ENCODE results near the gene PYGL.

PYGL gene

GRCh38 chr14:50953502-50953901 is 9.2 kb upstream of the PYGL start:
- Histone ChIP-seq H3K9me3 (ENCODE audit: control insufficient read depth, insufficient read depth, low read depth, low read length) (no peaks in the 10 kb centered on the region), H3K4me1 (ENCODE audit: control insufficient read depth, insufficient read depth, low read length) (peaks cover 6% of the 10 kb centered on the region; the same call in 1 of the 2 replicates), H3K4me3 (ENCODE audit: low read depth, low read length) (no peak overlapping the region), H3K36me3 (ENCODE audit: control insufficient read depth in 2 of 2, insufficient read depth in 1 of 2, low read length in 2 of 2) (no peaks in the 10 kb centered on the region), H3K27ac (ENCODE audit: extremely low read depth, low read depth, low read length) (no peak overlapping the region)
- POLR2A ChIA-PET, result interaction anchor here (1.3 kb wide), 1 partner anchor 142 kb away, joined by 3 read pairs; the partner anchor contains the start of gene TRIM9
- TF ChIP-seq ZNF138 (tag by site-specific recombination; IDR thresholded peaks at IDR 0.05; ENCODE audit: borderline replicate concordance), result no peak
- no peak for TF ChIP-seq ZNF16 (tag by site-specific recombination; IDR thresholded peaks at IDR 0.05; ENCODE audit: low read depth)
- no peak for TF ChIP-seq ZNF555 (tag by site-specific recombination; conservative IDR thresholded peaks at IDR 0.05)
- TF ChIP-seq ZBTB21 (tag by site-specific recombination; IDR thresholded peaks at IDR 0.05), result no peak
- no peak for TF ChIP-seq HIC1 (tag by site-specific recombination; IDR thresholded peaks at IDR 0.05)
- TF ChIP-seq GLI4 (tag by site-specific recombination; IDR thresholded peaks at IDR 0.05), result no peak
- TF ChIP-seq KLF17 (tag by site-specific recombination; IDR thresholded peaks at IDR 0.05), result no peak
- no peak for TF ChIP-seq ZNF707 (tag by site-specific recombination; IDR thresholded peaks at IDR 0.05)
- no peak for TF ChIP-seq KLF7 (tag by site-specific recombination; IDR thresholded peaks at IDR 0.05; ENCODE audit: borderline replicate concordance)
- no peak for TF ChIP-seq ZNF501 (tag by site-specific recombination; IDR thresholded peaks at IDR 0.05)
- TF ChIP-seq ZBTB26 (tag by site-specific recombination; optimal IDR thresholded peaks at IDR 0.05), result no peak
- no peak for TF ChIP-seq ZNF423 (tag by site-specific recombination; IDR thresholded peaks at IDR 0.05)
- CTCF ChIA-PET, result interaction anchor here (0.7 to 2.5 kb wide), 3 partner anchors 8 to 264 kb away, joined by 3 to 16 read pairs (median 4); partner anchors contain the start of genes PYGL and TRIM9

- CTCF ChIA-PET, result interaction anchor here (0.7 kb wide), 1 partner anchor 174 kb away, joined by 4 read pairs; no protein-coding TSS in a partner anchor
- Histone ChIP-seq H3K4me1 (ENCODE audit: control insufficient read depth, insufficient read depth, low read length) (peaks cover 6% of the 10 kb centered on the region; the same call in 1 of the 2 replicates), H3K36me3 (ENCODE audit: control insufficient read depth in 2 of 2, insufficient read depth in 1 of 2, low read length in 2 of 2) (no peaks in the 10 kb centered on the region), H3K4me3 (ENCODE audit: low read depth, low read length) (no peak overlapping the region), H3K9me3 (ENCODE audit: control insufficient read depth, insufficient read depth, low read depth, low read length) (no peaks in the 10 kb centered on the region), H3K27ac (ENCODE audit: extremely low read depth, low read depth, low read length) (no peak overlapping the region)
- POLR2A ChIA-PET, result no interaction called here
- TF ChIP-seq ZNF596 (tag by site-specific recombination; IDR thresholded peaks at IDR 0.05) (no peak), ZNF423 (tag by site-specific recombination; IDR thresholded peaks at IDR 0.05) (no peak)
Measured at GRCh38 chr14:50951032-50951431, 6.7 kb upstream of the PYGL start.

GRCh38 chr14:50948205-50948604 is 3.9 kb upstream of the PYGL start:
- POLR2A ChIA-PET, result no interaction called here
- Histone ChIP-seq H3K9me3 (ENCODE audit: control insufficient read depth, insufficient read depth, low read depth, low read length) (no peaks in the 10 kb centered on the region), H3K36me3 (ENCODE audit: control insufficient read depth in 2 of 2, insufficient read depth in 1 of 2, low read length in 2 of 2) (no peaks in the 10 kb centered on the region), H3K27ac (ENCODE audit: extremely low read depth, low read depth, low read length) (no peak overlapping the region), H3K4me1 (ENCODE audit: control insufficient read depth, insufficient read depth, low read length) (peaks cover 3% of the 10 kb centered on the region; the same call in 1 of the 2 replicates), H3K4me3 (ENCODE audit: low read depth, low read length) (no peak overlapping the region)
- CTCF ChIA-PET, result interaction anchor here (0.6 kb wide), 1 partner anchor 13 kb away, joined by 3 read pairs; no protein-coding TSS in a partner anchor
- no peak for TF ChIP-seq ZNF341 (tag by site-specific recombination; IDR thresholded peaks at IDR 0.05; ENCODE audit: low read depth)
- no peak for TF ChIP-seq ZNF121 (tag by site-specific recombination; IDR thresholded peaks at IDR 0.05)
- no peak for TF ChIP-seq SP2 (tag by site-specific recombination; IDR thresholded peaks at IDR 0.05)
- TF ChIP-seq HOXC10 (CRISPR knock-in tag; IDR thresholded peaks at IDR 0.05), result no peak
- no peak for TF ChIP-seq ZNF10 (tag by site-specific recombination; IDR thresholded peaks at IDR 0.05)
- TF ChIP-seq ZNF146 (tag by site-specific recombination; IDR thresholded peaks at IDR 0.05), result no peak
- TF ChIP-seq ZBTB49 (tag by site-specific recombination; IDR thresholded peaks at IDR 0.05; ENCODE audit: low read depth), result no peak
- TF ChIP-seq ZSCAN23 (tag by site-specific recombination; IDR thresholded peaks at IDR 0.05), result no peak
- TF ChIP-seq ZSCAN30 (tag by site-specific recombination; IDR thresholded peaks at IDR 0.05), result no peak
- no peak for TF ChIP-seq GLIS1 (tag by site-specific recombination; IDR thresholded peaks at IDR 0.05)
- no peak for TF ChIP-seq ZNF571 (tag by site-specific recombination; IDR thresholded peaks at IDR 0.05)
- no peak for TF ChIP-seq SCRT1 (tag by site-specific recombination; IDR thresholded peaks at IDR 0.05; ENCODE audit: borderline replicate concordance)
- TF ChIP-seq ZNF112 (tag by site-specific recombination; IDR thresholded peaks at IDR 0.05), result no peak
